Neural progenitor cell (in vitro differentiated cells): Measurements from ENCODE around the gene CHMP1B. TPM values are rescaled to one million over a fixed set of nuclear protein-coding genes. Genes with fewer than 3 reads are reported as not detected.
A peak's percentile ranks its signal among the peaks of the same experiment; 100 is the strongest.

Source experiments
- DNase-seq: peaks from one replicate; pipeline ENCODE4 v3.0.0-alpha.2; 2016; ENCODE audit warnings: low spot score
- H2AFZ ChIP-seq: fragments of 200-600 bp; sonication (generic); replicated peaks from 2 replicates; pipeline ENCODE4 v1.6.1; 2016; ENCODE audit warnings: antibody characterized with exemption
- H3F3A ChIP-seq: fragments of 200-600 bp; sonication (generic); 2 replicates; pipeline ENCODE4 v1.6.1; 2016; ENCODE audit warnings: antibody characterized with exemption, low read depth
- H3K27ac ChIP-seq: fragments of 200-600 bp; sonication (generic); 2 replicates; pipeline ENCODE4 v1.5.1; 2016; ENCODE audit warnings: mild to moderate bottlenecking
- H3K27me3 ChIP-seq: fragments of 200-600 bp; sonication (generic); 2 replicates; pipeline ENCODE4 v1.6.1; 2016; ENCODE audit warnings: mild to moderate bottlenecking, moderate library complexity
- H3K36me3 ChIP-seq: fragments of 200-600 bp; sonication (generic); 2 replicates; pipeline ENCODE4 v1.5.1; 2016
- H3K4me1 ChIP-seq: fragments of 200-600 bp; sonication (generic); 2 replicates; pipeline ENCODE4 v1.6.1; 2016; ENCODE audit warnings: mixed run types
- H3K4me2 ChIP-seq: fragments of 200-600 bp; sonication (generic); 2 replicates; pipeline ENCODE4 v1.6.1; 2016
- H3K4me3 ChIP-seq: fragments of 200-600 bp; sonication (generic); 2 replicates; pipeline ENCODE4 v1.5.1; 2016
- H3K79me2 ChIP-seq: fragments of 200-600 bp; sonication (generic); 2 replicates; pipeline ENCODE4 v1.6.1; 2016; ENCODE audit warnings: low read depth
- H3K9ac ChIP-seq: fragments of 200-600 bp; sonication (generic); 2 replicates; pipeline ENCODE4 v1.6.1; 2016
- H3K9me3 ChIP-seq: fragments of 200-600 bp; sonication (generic); 2 replicates; pipeline ENCODE4 v1.5.1; 2016; ENCODE audit warnings: low read depth
- H4K20me1 ChIP-seq: fragments of 200-600 bp; sonication (generic); 2 replicates; pipeline ENCODE4 v1.6.1; 2016; ENCODE audit warnings: low read depth
- H3K27ac Mint-ChIP-seq: 3 replicates; pipeline ENCODE4 v1.8.0; 2021; ENCODE audit warnings: mixed read lengths
- H3K27me3 Mint-ChIP-seq: 2 replicates; pipeline ENCODE4 v1.8.0; 2022; ENCODE audit warnings: low read depth, mild to moderate bottlenecking, inconsistent platforms, moderate library complexity, mixed read lengths; ENCODE audit not compliant: insufficient read depth
- H3K36me3 Mint-ChIP-seq: 3 replicates; pipeline ENCODE4 v1.8.0; 2021; ENCODE audit warnings: mixed read lengths
- H3K4me1 Mint-ChIP-seq: 3 replicates; pipeline ENCODE4 v1.8.0; 2021; ENCODE audit warnings: mixed read lengths
- H3K4me3 Mint-ChIP-seq: 3 replicates; pipeline ENCODE4 v1.8.0; 2021; ENCODE audit warnings: mild to moderate bottlenecking, moderate library complexity, mixed read lengths
- H3K9me3 Mint-ChIP-seq: 3 replicates; pipeline ENCODE4 v1.8.0; 2020; ENCODE audit warnings: mixed read lengths
- CTCF ChIP-seq: fragments of 200-600 bp; sonication (generic); IDR thresholded peaks from 2 replicates; pipeline ENCODE4 v1.5.1; 2017; ENCODE audit warnings: antibody characterized with exemption, mild to moderate bottlenecking
- EZH2 ChIP-seq: fragments of 200-600 bp; sonication (generic); IDR thresholded peaks from 2 replicates; pipeline ENCODE4 v1.6.1; 2017; ENCODE audit warnings: antibody characterized with exemption, mild to moderate bottlenecking, moderate library complexity
- EZH2phosphoT487 ChIP-seq: fragments of 200-600 bp; sonication (generic); IDR thresholded peaks from 2 replicates; pipeline ENCODE4 v1.6.1; 2017; ENCODE audit warnings: antibody characterized with exemption
- total RNA-seq: library from RNA; depleted of rRNA; stranded (reverse); fragments of >200 nt; gene quantifications from 2 replicates; pipeline ENCODE4 v1.2.3, GENCODE V29; 2015; ENCODE audit warnings: low replicate concordance

Gene CHMP1B
- total RNA-seq, 1 donor from 2014 or later = 62.9 TPM

GRCh38 chr18:11859282-11859830 is 8.1 kb downstream of the CHMP1B start:
- Histone ChIP-seq H3K9ac (no peak overlapping the region), H3K4me2 (no peak overlapping the region), H3K36me3 (no peaks in the 10 kb centered on the region), H3K27ac (no peak overlapping the region), H3K4me1 (peaks cover 11% of the 10 kb centered on the region), H3K9me3 (no peaks in the 10 kb centered on the region), H2AFZ (no peak overlapping the region), H4K20me1 (no peaks in the 10 kb centered on the region), H3K79me2 (peaks cover 5% of the 10 kb centered on the region), H3K27me3 (no peaks in the 10 kb centered on the region), H3F3A (peaks cover 10% of the 10 kb centered on the region), H3K4me3 (no peak overlapping the region)
- Mint-ChIP-seq H3K9me3 (no peaks in the 10 kb centered on the region), H3K4me1 (peaks cover 26% of the 10 kb centered on the region), H3K27me3 (peaks cover 6% of the 10 kb centered on the region), H3K4me3 (no peak overlapping the region), H3K36me3 (no peaks in the 10 kb centered on the region), H3K27ac (peak overlapping the region; percentile 66)
- no peak for TF ChIP-seq EZH2
- no peak for TF ChIP-seq EZH2phosphoT487
- no peak for TF ChIP-seq CTCF
- no peak for DNase-seq

GRCh38 chr18:11859903-11860407 is 8.7 kb downstream of the CHMP1B start:
- Mint-ChIP-seq H3K9me3 (no peaks in the 10 kb centered on the region), H3K4me3 (no peak overlapping the region), H3K27ac (no peak overlapping the region), H3K27me3 (peaks cover 6% of the 10 kb centered on the region), H3K36me3 (no peaks in the 10 kb centered on the region), H3K4me1 (peaks cover 26% of the 10 kb centered on the region)
- Histone ChIP-seq H3K4me2 (no peak overlapping the region), H2AFZ (no peak overlapping the region), H3K36me3 (no peaks in the 10 kb centered on the region), H3K27me3 (no peaks in the 10 kb centered on the region), H3K9ac (no peak overlapping the region), H3K9me3 (no peaks in the 10 kb centered on the region), H3K4me3 (no peak overlapping the region), H3K4me1 (peaks cover 11% of the 10 kb centered on the region), H4K20me1 (no peaks in the 10 kb centered on the region), H3K27ac (no peak overlapping the region), H3K79me2 (no peaks in the 10 kb centered on the region), H3F3A (peaks cover 6% of the 10 kb centered on the region)
- TF ChIP-seq EZH2phosphoT487 (no peak), CTCF (no peak), EZH2 (no peak)
- DNase-seq = no peak

- Histone ChIP-seq H3K9ac (no peak overlapping the region), H2AFZ (no peak overlapping the region), H3K4me3 (no peak overlapping the region)
Observed at GRCh38 chr18:11860594-11861450, 9.6 kb downstream of the CHMP1B start.

More at GRCh38 chr18:11860594-11861450, 9.6 kb downstream of the CHMP1B start:
- Histone ChIP-seq H3K79me2 (no peaks in the 10 kb centered on the region), H3K27ac (no peak overlapping the region), H3K4me1 (peaks cover 11% of the 10 kb centered on the region), H3F3A (peaks cover 5% of the 10 kb centered on the region), H3K4me2 (no peak overlapping the region), H4K20me1 (no peaks in the 10 kb centered on the region), H3K36me3 (no peaks in the 10 kb centered on the region), H3K9me3 (no peaks in the 10 kb centered on the region), H3K27me3 (no peaks in the 10 kb centered on the region)
- H3K36me3 Mint-ChIP-seq = peaks cover 2% of the 10 kb centered on the region
- H3K27me3 Mint-ChIP-seq = peaks cover 6% of the 10 kb centered on the region
- TF ChIP-seq CTCF (no peak), EZH2 (no peak), EZH2phosphoT487 (no peak)
- peaks cover 26% of the 10 kb centered on the region for H3K4me1 Mint-ChIP-seq
- H3K4me3 Mint-ChIP-seq = no peak overlapping the region
- no peak overlapping the region for H3K27ac Mint-ChIP-seq
- no peak for DNase-seq
- no peaks in the 10 kb centered on the region for H3K9me3 Mint-ChIP-seq
